Colonic mucosa (tissue), 4 donors: ENCODE results near the gene CDK8. TPM values are rescaled to one million over a fixed set of nuclear protein-coding genes. Genes with fewer than 3 reads are reported as not detected.

Experiments used
- DNase-seq: peaks from one replicate; pipeline ENCODE4 v3.0.0-alpha.2; 2020
- H3K27ac ChIP-seq: fragments of 200-600 bp; one replicate; pipeline ENCODE4 v1.8.0; 2021
- H3K27me3 ChIP-seq: fragments of 200-600 bp; one replicate; pipeline ENCODE4 v1.8.0; 2021
- H3K36me3 ChIP-seq: fragments of 200-600 bp; one replicate; pipeline ENCODE4 v1.8.0; 2021
- H3K4me1 ChIP-seq: fragments of 200-600 bp; one replicate; pipeline ENCODE4 v1.8.0; 2021; ENCODE audit warnings: mild to moderate bottlenecking
- H3K4me3 ChIP-seq: fragments of 200-600 bp; one replicate; pipeline ENCODE4 v1.8.0; 2021
- H3K9ac ChIP-seq, 2 donors: one replicate each; pipeline ENCODE4 v1.7.0; 2013; ENCODE audit warnings: control low read depth in 2 of 2, low read depth in 2 of 2, low read length in 2 of 2
- H3K9me3 ChIP-seq: fragments of 200-600 bp; one replicate; pipeline ENCODE4 v1.8.0; 2021
- intact Hi-C: fragments of 100-400 bp; cut with DNase I; formaldehyde crosslinking; loops from one replicate; pipeline ENCODE4 v1.14.1; 2022
- total RNA-seq, 2 donors: library from RNA; stranded (reverse); fragmentation: NEBNext Ultra II Directional in 1 of 2; extraction: Animal tissue kit (Norgen Biotek cat#: 25700) in 1 of 2; gene quantifications; one replicate each; pipeline ENCODE4 v1.2.1, GENCODE V29; 2021
- TF ChIP-seq, protein P1 (sequence below): fragments of 200-600 bp; IDR thresholded peaks from one replicate; pipeline ENCODE4 v1.8.0; 2022; ENCODE audit warnings: antibody characterized with exemption, mild to moderate bottlenecking
- donor health status: healthy.
- donor health status: DM: no; HTN: no; CAD: no.
- donor health status: DM: no; HTN: no; CAD: no.

Gene CDK8
- total RNA-seq, 2 donors from 2014 or later = 22.7 to 31.8 TPM

- Histone ChIP-seq H3K27ac (peak overlapping the region; percentile 96), H3K9me3 (no peaks in the 10 kb centered on the region), H3K4me1 (peaks cover 3% of the 10 kb centered on the region), H3K27me3 (no peaks in the 10 kb centered on the region), H3K36me3 (no peaks in the 10 kb centered on the region), H3K9ac (peak overlapping the region in 1 of 2 donors; percentile 87), H3K4me3 (peak overlapping the region; percentile 95)
- intact Hi-C loops = no loop called here
- DNase-seq = no peak
- TF ChIP-seq, protein P1, sequence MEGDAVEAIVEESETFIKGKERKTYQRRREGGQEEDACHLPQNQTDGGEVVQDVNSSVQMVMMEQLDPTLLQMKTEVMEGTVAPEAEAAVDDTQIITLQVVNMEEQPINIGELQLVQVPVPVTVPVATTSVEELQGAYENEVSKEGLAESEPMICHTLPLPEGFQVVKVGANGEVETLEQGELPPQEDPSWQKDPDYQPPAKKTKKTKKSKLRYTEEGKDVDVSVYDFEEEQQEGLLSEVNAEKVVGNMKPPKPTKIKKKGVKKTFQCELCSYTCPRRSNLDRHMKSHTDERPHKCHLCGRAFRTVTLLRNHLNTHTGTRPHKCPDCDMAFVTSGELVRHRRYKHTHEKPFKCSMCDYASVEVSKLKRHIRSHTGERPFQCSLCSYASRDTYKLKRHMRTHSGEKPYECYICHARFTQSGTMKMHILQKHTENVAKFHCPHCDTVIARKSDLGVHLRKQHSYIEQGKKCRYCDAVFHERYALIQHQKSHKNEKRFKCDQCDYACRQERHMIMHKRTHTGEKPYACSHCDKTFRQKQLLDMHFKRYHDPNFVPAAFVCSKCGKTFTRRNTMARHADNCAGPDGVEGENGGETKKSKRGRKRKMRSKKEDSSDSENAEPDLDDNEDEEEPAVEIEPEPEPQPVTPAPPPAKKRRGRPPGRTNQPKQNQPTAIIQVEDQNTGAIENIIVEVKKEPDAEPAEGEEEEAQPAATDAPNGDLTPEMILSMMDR = no peak
Observed at GRCh38 chr13:26253262-26253786, 605 bp upstream of the CDK8 start.

GRCh38 chr13:26254583-26255111, 718 bp downstream of the CDK8 start:
- H3K36me3 ChIP-seq = no peaks in the 10 kb centered on the region
- TF ChIP-seq, protein P1 = no peak
- DNase-seq = peak; percentile 65
- H3K27me3 ChIP-seq = no peaks in the 10 kb centered on the region
- H3K9ac ChIP-seq = peak overlapping the region; percentile 82 to 87
- peaks cover 3% of the 10 kb centered on the region for H3K4me1 ChIP-seq
- peak overlapping the region; percentile 95 for H3K4me3 ChIP-seq
- H3K27ac ChIP-seq = peak overlapping the region; percentile 96
- H3K9me3 ChIP-seq = no peaks in the 10 kb centered on the region
- intact Hi-C loops = no loop called here

DNA sequence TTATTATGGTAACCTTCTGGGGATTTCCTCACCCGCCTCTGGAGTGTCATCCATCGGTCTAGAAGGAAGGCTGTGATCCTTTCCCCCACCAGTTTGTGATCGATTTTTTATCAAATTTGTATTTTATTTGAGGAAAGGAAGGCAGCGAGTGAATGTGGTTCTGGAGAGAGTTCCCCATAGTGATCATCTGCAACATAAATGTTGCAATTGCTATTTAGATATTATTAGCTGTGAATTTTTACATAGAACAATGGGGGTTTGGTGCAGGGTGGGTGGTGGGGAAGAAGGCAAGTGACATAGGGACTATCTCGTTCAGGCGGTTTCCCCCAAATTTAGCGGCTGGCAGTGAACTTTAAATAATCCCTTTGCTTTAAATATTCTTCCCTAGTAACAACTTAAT, 1.2 kb downstream of the CDK8 start:
- Histone ChIP-seq H3K27ac (peak overlapping the region; percentile 96), H3K9ac (peak overlapping the region; percentile 82 to 87), H3K27me3 (no peaks in the 10 kb centered on the region), H3K9me3 (no peaks in the 10 kb centered on the region), H3K36me3 (no peaks in the 10 kb centered on the region), H3K4me1 (peaks cover 3% of the 10 kb centered on the region), H3K4me3 (peak overlapping the region; percentile 95)
- TF ChIP-seq, protein P1 = no peak
- intact Hi-C loops = no loop called here
- no peak for DNase-seq

DNA sequence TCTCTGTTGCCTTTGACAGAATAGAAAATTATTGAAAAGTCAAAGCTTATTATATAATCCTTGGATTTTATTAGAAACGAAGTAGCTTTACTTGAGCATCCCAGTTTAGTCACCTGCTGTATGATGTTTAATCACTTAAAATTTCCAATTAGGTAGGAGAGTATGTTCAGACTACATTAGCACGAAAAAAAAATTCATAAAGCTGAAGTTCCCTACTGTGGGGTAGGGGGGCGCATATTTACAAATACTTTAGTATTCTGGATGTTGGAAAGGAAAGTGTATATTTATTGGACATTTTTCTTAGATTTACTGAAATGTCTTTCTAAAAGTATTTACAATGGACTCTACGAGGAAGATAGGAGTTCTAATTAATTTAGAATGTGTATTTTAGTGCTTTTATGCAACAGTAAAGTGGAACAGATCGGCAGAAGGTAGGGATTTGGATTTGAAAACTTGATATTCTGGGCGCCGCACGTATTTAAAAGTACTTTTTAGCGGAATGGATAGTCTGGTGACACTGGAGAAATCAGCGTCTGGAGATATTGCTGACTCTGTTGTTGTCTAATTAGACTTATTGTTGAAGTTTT, 1.9 kb downstream of the CDK8 start:
- Histone ChIP-seq H3K9me3 (no peaks in the 10 kb centered on the region), H3K27ac (peak overlapping the region; percentile 96), H3K27me3 (no peaks in the 10 kb centered on the region), H3K9ac (no peak overlapping the region), H3K4me3 (peak overlapping the region; percentile 95), H3K4me1 (peaks cover 3% of the 10 kb centered on the region), H3K36me3 (no peaks in the 10 kb centered on the region)
- no peak for DNase-seq
- TF ChIP-seq, protein P1 = peak; percentile 19
- intact Hi-C loops = no loop called here

DNA sequence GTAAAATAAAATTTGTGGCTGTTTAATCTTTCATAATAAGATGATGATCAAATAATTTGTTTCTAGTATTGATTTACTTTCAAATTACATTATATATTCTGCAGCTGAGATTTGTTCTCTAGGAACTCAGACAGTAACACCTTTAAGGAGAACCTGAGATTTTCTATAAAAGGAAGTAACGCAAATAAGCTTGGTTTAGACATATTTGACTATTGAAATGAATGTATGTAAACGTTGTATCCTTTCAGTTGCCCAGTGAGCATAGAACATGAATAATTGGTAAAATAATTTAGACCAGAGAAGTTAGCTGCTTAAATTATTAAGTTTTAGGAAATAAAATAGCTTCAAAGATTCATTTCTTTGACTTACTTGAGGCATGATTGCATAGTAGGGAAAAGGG, 3.1 kb downstream of the CDK8 start:
- peaks cover 3% of the 10 kb centered on the region for H3K4me1 ChIP-seq
- TF ChIP-seq, protein P1 = no peak
- no peak overlapping the region for H3K4me3 ChIP-seq
- no peaks in the 10 kb centered on the region for H3K27me3 ChIP-seq
- intact Hi-C loops = no loop called here
- no peak overlapping the region for H3K27ac ChIP-seq
- H3K36me3 ChIP-seq = no peaks in the 10 kb centered on the region
- H3K9me3 ChIP-seq = no peaks in the 10 kb centered on the region
- no peak overlapping the region for H3K9ac ChIP-seq
- no peak for DNase-seq
